ENCODE measurements around the gene WDR37.
A peak's percentile ranks its signal among the peaks of the same experiment; 100 is the strongest.

WDR37 gene

DNA sequence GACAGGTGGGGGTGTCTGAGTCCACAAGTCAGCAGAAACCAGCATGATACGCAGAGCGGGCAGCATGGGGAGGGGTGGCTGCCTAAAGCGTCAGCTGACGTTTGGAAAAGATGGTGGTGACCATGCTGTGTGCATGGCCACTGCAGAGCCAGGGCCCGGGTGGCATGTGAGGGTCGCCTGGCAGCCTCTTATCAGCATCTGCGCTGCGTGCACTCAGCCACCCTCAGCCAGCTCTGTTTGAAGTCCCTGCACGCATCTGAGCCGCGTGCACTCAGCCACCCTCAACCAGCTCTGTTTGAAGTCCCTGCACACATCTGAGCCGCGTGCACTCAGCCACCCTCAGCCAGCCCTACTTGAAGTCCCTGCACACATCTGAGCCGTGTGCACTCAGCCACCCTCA, 61.5 kb downstream of the WDR37 start:
- TF ChIP-seq FOXM1 (IDR thresholded peaks at IDR 0.05; ENCODE audit: borderline replicate concordance, low read depth) = no peak
- TF ChIP-seq, protein P1, sequence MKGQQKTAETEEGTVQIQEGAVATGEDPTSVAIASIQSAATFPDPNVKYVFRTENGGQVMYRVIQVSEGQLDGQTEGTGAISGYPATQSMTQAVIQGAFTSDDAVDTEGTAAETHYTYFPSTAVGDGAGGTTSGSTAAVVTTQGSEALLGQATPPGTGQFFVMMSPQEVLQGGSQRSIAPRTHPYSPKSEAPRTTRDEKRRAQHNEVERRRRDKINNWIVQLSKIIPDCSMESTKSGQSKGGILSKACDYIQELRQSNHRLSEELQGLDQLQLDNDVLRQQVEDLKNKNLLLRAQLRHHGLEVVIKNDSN (IDR thresholded peaks at IDR 0.05) = no peak

DNA sequence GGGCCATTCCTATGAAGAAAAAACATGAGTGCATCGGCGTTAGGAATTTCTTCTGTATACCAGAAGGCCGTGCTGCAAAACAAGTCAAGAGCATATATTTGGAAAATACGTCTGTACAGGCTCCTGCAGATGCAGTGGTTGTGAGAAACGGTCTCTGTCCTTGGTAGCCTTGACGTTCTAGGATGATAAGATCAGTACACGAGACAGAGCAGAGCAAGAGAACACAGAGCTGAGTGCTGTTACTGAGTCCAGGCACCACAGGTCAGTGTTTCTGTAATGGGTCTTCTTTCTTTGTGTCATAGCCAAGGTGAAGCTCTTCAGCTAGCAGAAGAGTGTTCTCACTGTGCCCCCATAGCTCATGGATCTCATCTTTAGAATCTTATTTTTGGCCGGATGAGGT, 62.8 kb downstream of the WDR37 start:
- TF ChIP-seq, protein P2, sequence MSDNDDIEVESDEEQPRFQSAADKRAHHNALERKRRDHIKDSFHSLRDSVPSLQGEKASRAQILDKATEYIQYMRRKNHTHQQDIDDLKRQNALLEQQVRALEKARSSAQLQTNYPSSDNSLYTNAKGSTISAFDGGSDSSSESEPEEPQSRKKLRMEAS (IDR thresholded peaks at IDR 0.05) = no peak
- TF ChIP-seq RAD21 (IDR thresholded peaks at IDR 0.05; ENCODE audit: low read depth) (no peak), EP300 (IDR thresholded peaks at IDR 0.05; ENCODE audit: borderline replicate concordance) (no peak), TAF1 (IDR thresholded peaks at IDR 0.05; ENCODE audit: low read depth) (no peak), TCF12 (IDR thresholded peaks at IDR 0.05; ENCODE audit: low read depth) (no peak), YY1 (IDR thresholded peaks at IDR 0.05; ENCODE audit: low read depth) (no peak)
- TF ChIP-seq, protein P3, sequence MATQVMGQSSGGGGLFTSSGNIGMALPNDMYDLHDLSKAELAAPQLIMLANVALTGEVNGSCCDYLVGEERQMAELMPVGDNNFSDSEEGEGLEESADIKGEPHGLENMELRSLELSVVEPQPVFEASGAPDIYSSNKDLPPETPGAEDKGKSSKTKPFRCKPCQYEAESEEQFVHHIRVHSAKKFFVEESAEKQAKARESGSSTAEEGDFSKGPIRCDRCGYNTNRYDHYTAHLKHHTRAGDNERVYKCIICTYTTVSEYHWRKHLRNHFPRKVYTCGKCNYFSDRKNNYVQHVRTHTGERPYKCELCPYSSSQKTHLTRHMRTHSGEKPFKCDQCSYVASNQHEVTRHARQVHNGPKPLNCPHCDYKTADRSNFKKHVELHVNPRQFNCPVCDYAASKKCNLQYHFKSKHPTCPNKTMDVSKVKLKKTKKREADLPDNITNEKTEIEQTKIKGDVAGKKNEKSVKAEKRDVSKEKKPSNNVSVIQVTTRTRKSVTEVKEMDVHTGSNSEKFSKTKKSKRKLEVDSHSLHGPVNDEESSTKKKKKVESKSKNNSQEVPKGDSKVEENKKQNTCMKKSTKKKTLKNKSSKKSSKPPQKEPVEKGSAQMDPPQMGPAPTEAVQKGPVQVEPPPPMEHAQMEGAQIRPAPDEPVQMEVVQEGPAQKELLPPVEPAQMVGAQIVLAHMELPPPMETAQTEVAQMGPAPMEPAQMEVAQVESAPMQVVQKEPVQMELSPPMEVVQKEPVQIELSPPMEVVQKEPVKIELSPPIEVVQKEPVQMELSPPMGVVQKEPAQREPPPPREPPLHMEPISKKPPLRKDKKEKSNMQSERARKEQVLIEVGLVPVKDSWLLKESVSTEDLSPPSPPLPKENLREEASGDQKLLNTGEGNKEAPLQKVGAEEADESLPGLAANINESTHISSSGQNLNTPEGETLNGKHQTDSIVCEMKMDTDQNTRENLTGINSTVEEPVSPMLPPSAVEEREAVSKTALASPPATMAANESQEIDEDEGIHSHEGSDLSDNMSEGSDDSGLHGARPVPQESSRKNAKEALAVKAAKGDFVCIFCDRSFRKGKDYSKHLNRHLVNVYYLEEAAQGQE (IDR thresholded peaks at IDR 0.05; ENCODE audit: low read depth) = peak; percentile 23; the same call in 1 of the 2 replicates

DNA sequence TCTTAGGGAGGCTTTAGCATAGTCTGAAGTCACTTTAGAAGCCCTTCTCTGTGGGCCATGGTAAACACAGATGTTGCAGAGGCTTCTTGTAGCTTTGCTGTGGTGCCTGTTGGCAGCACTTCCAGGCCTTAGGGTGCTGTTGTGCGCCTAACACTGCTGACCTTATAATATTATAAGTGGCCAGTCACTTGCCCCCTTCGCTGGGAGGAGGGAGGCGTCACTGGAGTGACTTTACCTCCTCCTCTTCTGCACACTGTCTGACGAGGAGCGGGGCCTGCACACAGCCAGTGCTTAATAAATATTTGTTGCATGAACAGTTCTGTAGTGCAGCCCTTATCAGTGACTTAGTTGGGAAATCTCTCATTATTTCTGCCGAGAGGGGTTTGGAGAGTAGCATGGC, 63.3 kb downstream of the WDR37 start:
- TF ChIP-seq RAD21 (IDR thresholded peaks at IDR 0.05; ENCODE audit: low read depth) = no peak
- no peak for TF ChIP-seq TCF12 (IDR thresholded peaks at IDR 0.05; ENCODE audit: low read depth)

DNA sequence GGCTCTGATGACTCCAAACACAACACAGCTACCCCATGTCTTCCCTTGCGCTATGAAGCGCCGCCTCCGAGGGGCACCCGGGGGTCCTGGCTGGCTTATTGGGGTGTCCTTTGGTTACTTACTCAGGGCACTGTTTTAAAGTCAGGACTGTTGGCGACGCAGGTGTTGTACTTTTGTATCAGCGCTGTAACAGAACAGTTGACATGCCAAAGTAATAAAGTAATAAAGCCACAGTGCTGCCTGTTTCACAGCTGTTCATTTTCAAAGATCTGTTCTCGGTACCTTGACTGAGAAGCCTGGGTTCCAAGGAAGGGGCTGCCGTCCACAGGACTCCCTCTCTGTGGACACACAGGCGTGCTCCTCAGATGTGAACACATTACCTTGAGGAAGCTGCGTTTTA, 64.1 kb downstream of the WDR37 start:
- TF ChIP-seq EGR1 (IDR thresholded peaks at IDR 0.05) = no peak
- TF ChIP-seq YY1 (IDR thresholded peaks at IDR 0.05; ENCODE audit: low read depth) = no peak
- TF ChIP-seq, protein P2 (IDR thresholded peaks at IDR 0.05) = no peak
- TF ChIP-seq EP300 (IDR thresholded peaks at IDR 0.05; ENCODE audit: borderline replicate concordance) = no peak
- no peak for TF ChIP-seq RAD21 (IDR thresholded peaks at IDR 0.05; ENCODE audit: low read depth)
- no peak for TF ChIP-seq TAF1 (IDR thresholded peaks at IDR 0.05; ENCODE audit: low read depth)
- no peak for TF ChIP-seq CREB1 (IDR thresholded peaks at IDR 0.05; ENCODE audit: low read depth)
- TF ChIP-seq TEAD4 (IDR thresholded peaks at IDR 0.05) = no peak
- TF ChIP-seq, protein P3 (IDR thresholded peaks at IDR 0.05; ENCODE audit: low read depth) = no peak
- TF ChIP-seq TCF12 (IDR thresholded peaks at IDR 0.05; ENCODE audit: low read depth) = no peak

DNA sequence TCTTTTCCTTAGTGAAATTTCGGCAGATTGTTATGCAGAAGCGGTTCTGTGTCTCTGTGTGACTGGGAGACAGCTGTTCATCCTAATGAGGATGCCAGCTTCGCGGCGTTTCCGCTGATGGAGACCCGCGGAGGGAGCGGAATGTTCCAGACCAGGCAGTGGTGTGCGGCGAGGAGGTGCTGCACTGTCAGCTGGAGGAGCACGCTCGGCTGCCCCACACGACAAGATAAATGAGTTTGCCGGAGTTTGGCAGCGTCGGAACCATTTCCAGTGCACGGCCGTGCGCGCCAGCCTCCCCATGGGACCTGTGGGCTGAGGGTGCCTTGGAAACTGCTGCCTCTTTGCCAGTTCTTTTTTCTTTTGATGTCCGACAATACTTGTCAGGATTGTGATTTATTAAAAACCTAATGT, 64.6 kb downstream of the WDR37 start:
- TF ChIP-seq CREB1 (IDR thresholded peaks at IDR 0.05; ENCODE audit: low read depth) = no peak
- no peak for TF ChIP-seq NFIC (IDR thresholded peaks at IDR 0.05)
- TF ChIP-seq EGR1 (IDR thresholded peaks at IDR 0.05) = no peak
- no peak for TF ChIP-seq FOXM1 (IDR thresholded peaks at IDR 0.05; ENCODE audit: borderline replicate concordance, low read depth)
- TF ChIP-seq TEAD4 (IDR thresholded peaks at IDR 0.05) = no peak
- no peak for TF ChIP-seq EP300 (IDR thresholded peaks at IDR 0.05; ENCODE audit: borderline replicate concordance)

DNA sequence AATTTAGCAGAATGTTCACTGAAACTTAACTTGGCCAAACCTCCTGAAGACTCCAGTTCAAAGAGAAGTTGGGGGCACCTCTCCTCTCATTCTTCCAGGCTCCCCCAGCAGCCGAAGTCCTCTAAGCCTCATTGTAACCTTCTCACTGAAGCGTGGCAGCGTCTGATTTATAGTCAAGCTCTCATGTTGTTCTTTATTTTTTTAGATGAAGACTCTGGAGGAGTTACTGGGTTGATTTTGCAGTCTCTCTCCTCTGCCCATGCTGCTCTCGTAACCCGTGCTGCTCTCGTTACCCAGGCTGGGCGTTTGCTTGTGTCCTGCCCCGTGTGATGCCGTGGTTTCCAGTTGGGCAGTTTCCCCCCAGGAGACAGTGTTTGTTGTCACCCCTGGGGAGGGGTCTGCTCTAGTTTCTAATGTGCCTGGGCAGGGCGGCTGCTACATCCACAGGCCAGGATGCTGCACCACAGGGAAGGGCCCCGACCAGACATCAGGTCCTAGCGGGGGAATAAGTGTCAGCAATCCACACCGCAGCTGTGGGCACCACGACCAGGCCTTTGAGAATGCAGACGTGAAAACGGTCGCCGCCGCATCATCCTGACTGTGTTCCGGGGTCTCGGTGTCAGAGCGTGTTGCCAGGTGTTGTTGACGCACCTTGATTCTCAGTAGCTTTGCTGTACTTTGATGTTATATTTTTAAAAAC, 65.2 kb downstream of the WDR37 start:
- no peak for TF ChIP-seq TEAD4 (IDR thresholded peaks at IDR 0.05)
- no peak for TF ChIP-seq NFIC (IDR thresholded peaks at IDR 0.05)
- no peak for TF ChIP-seq TAF1 (IDR thresholded peaks at IDR 0.05; ENCODE audit: low read depth)
- TF ChIP-seq ZBTB7A (IDR thresholded peaks at IDR 0.05; ENCODE audit: low read depth) = no peak
- TF ChIP-seq CREB1 (IDR thresholded peaks at IDR 0.05; ENCODE audit: low read depth) = no peak
- TF ChIP-seq EP300 (IDR thresholded peaks at IDR 0.05; ENCODE audit: borderline replicate concordance) = no peak
- TF ChIP-seq TCF12 (IDR thresholded peaks at IDR 0.05; ENCODE audit: low read depth) = no peak
- TF ChIP-seq CEBPB (IDR thresholded peaks at IDR 0.05) = no peak
- TF ChIP-seq, protein P3 (IDR thresholded peaks at IDR 0.05; ENCODE audit: low read depth) = no peak
- TF ChIP-seq FOXM1 (IDR thresholded peaks at IDR 0.05; ENCODE audit: borderline replicate concordance, low read depth) = no peak
- no peak for TF ChIP-seq EGR1 (IDR thresholded peaks at IDR 0.05)
- no peak for TF ChIP-seq YY1 (IDR thresholded peaks at IDR 0.05; ENCODE audit: low read depth)
- TF ChIP-seq RAD21 (IDR thresholded peaks at IDR 0.05; ENCODE audit: low read depth) = no peak

Measured in Ishikawa (cell line).